Neural cell (in vitro differentiated cells): ENCODE data around the gene CLDN15.

Experiments used
- EP300 ChIP-seq: fragments of 450-650 bp; conservative IDR thresholded peaks from 2 replicates; pipeline ENCODE4 v1.6.1; 2014; ENCODE audit warnings: antibody characterized with exemption, mild to moderate bottlenecking, moderate library complexity; ENCODE audit not compliant: poor library complexity, severe bottlenecking
- EZH2 ChIP-seq: fragments of 200-600, 300-800 bp; shearing (Covaris generic), sonication (generic); IDR thresholded peaks from 2 replicates; pipeline ENCODE4 v1.6.1; 2014; ENCODE audit warnings: antibody characterized with exemption, low read length, borderline replicate concordance, mild to moderate bottlenecking; ENCODE audit not compliant: insufficient read depth, poor library complexity, severe bottlenecking
- TF ChIP-seq, protein P1 (sequence below): IDR thresholded peaks from 2 replicates; pipeline ENCODE4 v1.6.1; 2012; ENCODE audit warnings: borderline replicate concordance

DNA sequence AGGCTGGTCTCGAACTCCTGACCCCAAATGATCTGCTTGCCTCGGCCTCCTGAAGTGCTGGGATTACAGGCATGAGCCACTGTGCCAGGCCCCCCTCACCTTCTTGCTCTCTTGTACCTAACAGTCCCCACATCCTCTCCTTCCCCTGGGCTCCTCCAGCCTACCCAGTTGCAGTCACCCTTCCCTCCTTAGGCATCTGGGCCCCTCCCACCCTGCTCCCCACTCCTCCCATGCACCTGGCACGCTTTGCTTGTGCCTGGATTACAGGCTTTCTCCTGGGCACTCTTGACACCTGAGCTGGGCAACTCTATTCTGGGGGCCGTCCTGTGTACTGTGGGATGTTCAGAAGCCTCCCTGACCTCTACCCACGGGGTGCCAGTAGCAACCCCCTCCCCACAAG lies 3.0 kb downstream of the CLDN15 start:
- TF ChIP-seq EZH2: no peak
- TF ChIP-seq, protein P1, sequence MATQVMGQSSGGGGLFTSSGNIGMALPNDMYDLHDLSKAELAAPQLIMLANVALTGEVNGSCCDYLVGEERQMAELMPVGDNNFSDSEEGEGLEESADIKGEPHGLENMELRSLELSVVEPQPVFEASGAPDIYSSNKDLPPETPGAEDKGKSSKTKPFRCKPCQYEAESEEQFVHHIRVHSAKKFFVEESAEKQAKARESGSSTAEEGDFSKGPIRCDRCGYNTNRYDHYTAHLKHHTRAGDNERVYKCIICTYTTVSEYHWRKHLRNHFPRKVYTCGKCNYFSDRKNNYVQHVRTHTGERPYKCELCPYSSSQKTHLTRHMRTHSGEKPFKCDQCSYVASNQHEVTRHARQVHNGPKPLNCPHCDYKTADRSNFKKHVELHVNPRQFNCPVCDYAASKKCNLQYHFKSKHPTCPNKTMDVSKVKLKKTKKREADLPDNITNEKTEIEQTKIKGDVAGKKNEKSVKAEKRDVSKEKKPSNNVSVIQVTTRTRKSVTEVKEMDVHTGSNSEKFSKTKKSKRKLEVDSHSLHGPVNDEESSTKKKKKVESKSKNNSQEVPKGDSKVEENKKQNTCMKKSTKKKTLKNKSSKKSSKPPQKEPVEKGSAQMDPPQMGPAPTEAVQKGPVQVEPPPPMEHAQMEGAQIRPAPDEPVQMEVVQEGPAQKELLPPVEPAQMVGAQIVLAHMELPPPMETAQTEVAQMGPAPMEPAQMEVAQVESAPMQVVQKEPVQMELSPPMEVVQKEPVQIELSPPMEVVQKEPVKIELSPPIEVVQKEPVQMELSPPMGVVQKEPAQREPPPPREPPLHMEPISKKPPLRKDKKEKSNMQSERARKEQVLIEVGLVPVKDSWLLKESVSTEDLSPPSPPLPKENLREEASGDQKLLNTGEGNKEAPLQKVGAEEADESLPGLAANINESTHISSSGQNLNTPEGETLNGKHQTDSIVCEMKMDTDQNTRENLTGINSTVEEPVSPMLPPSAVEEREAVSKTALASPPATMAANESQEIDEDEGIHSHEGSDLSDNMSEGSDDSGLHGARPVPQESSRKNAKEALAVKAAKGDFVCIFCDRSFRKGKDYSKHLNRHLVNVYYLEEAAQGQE: no peak
- TF ChIP-seq EP300: no peak
